Prostate gland (tissue), 2 donors: ENCODE results near the gene PSMD3. TPM values are rescaled to one million over a fixed set of nuclear protein-coding genes. Genes with fewer than 3 reads are reported as not detected.

ENCODE experiments used
- DNase-seq: peaks from one replicate; pipeline ENCODE4 v3.0.0-alpha.2; 2019; ENCODE audit warnings: low spot score
- H3K27ac ChIP-seq, 2 donors: fragments of 200-600 bp; sonication (generic); 2 replicates each; pipeline ENCODE4 v1.5.1; 2017 to 2019
- H3K27me3 ChIP-seq: fragments of 200-600 bp; sonication (generic); replicated peaks from 2 replicates; pipeline ENCODE4 v1.5.1; 2019; ENCODE audit not compliant: insufficient read depth
- H3K36me3 ChIP-seq, 2 donors: fragments of 200-600 bp; sonication (generic); 1 replicate in 1 of 2; 2 replicates in 1 of 2; pipeline versions ENCODE4 v1.5.1 to v1.8.1; 2017 to 2019
- H3K4me1 ChIP-seq: fragments of 200-600 bp; sonication (generic); replicated peaks from 2 replicates; pipeline ENCODE4 v1.5.1; 2019
- H3K4me3 ChIP-seq, 2 donors: fragments of 200-600 bp; sonication (generic); 2 replicates each; pipeline ENCODE4 v1.5.1; 2017 to 2019
- H3K9me3 ChIP-seq: fragments of 200-600 bp; sonication (generic); 2 replicates; pipeline ENCODE4 v1.5.1; 2017
- CTCF ChIP-seq, 4 experiments: fragments of 200-600 bp in 2 of 4; fragments of 450-650 bp in 2 of 4; sonication (generic) in 2 of 4; IDR thresholded peaks; 1 replicate in 3 of 4; 2 replicates in 1 of 4; pipeline ENCODE4 v1.5.1; 2016 to 2019; ENCODE audit warnings: antibody characterized with exemption in 4 of 4, mild to moderate bottlenecking in 2 of 4, moderate library complexity in 2 of 4
- POLR2A ChIP-seq: fragments of 450-650 bp; IDR thresholded peaks from one replicate; pipeline ENCODE4 v1.6.1; 2016; ENCODE audit warnings: antibody characterized with exemption, mild to moderate bottlenecking
- POLR2AphosphoS5 ChIP-seq: sonication (generic); formaldehyde crosslinking; IDR thresholded peaks from one replicate; pipeline ENCODE4 v1.6.1; 2017; ENCODE audit warnings: antibody characterized with exemption
- WGBS: methylation state at CpG from one replicate; pipeline ENCODE4 v1.1.5; 2018; 5-methylcytosine and 5-hydroxymethylcytosine counted together
- intact Hi-C: fragments of 100-400 bp; cut with DNase I; formaldehyde crosslinking; loops from one replicate; pipeline ENCODE4 v1.14.2; 2022
- total RNA-seq, 2 donors: library from RNA; depleted of rRNA; stranded (reverse); fragments of >200 nt; gene quantifications; one replicate each; pipeline ENCODE4 v1.1.0, GENCODE V29; 2016

PSMD3 gene
- total RNA-seq, 2 donors from 2014 or later: 96.4 to 116 TPM

GRCh38 chr17:39979016-39979670, 1.5 kb upstream of the PSMD3 start:
- 67% methylated on average over 5 of the region's 5 CpGs for WGBS

GRCh38 chr17:39979893-39980350, 685 bp upstream of the PSMD3 start:
- under 1% methylated on average over 10 of the region's 10 CpGs for WGBS
- Histone ChIP-seq H3K27me3 (no peaks in the 10 kb centered on the region), H3K27ac (peak overlapping the region; percentile 53 to 86), H3K4me3 (peak overlapping the region; percentile 22 to 85), H3K9me3 (no peaks in the 10 kb centered on the region), H3K36me3 (peaks cover 0 to 4% of the 10 kb centered on the region in 2 donors), H3K4me1 (no peaks in the 10 kb centered on the region)
- TF ChIP-seq POLR2AphosphoS5 (no peak), CTCF (IDR thresholded peaks at IDR 0.05) (no peak), POLR2A (no peak)
- intact Hi-C loops: loop anchor here (1.0 to 2.0 kb wide), 2 partner anchors 21 to 53 kb away; partner anchors contain the start of genes LRRC3C and ORMDL3
- DNase-seq: no peak

More at GRCh38 chr17:39979016-39979670, 1.5 kb upstream of the PSMD3 start:
- no peak overlapping the region for H3K27ac ChIP-seq
- TF ChIP-seq POLR2AphosphoS5: no peak
- TF ChIP-seq CTCF (IDR thresholded peaks at IDR 0.05): no peak
- no peaks in the 10 kb centered on the region for H3K9me3 ChIP-seq
- no peaks in the 10 kb centered on the region for H3K36me3 ChIP-seq
- intact Hi-C loops: no loop called here
- H3K27me3 ChIP-seq: no peaks in the 10 kb centered on the region
- no peaks in the 10 kb centered on the region for H3K4me1 ChIP-seq
- DNase-seq: no peak
- no peak overlapping the region for H3K4me3 ChIP-seq

- no peak for DNase-seq
- TF ChIP-seq CTCF (IDR thresholded peaks at IDR 0.05) (no peak), POLR2A (no peak), POLR2AphosphoS5 (no peak)
- H3K36me3 ChIP-seq: peaks cover 0 to 8% of the 10 kb centered on the region in 2 donors
- intact Hi-C loops: loop anchor here (2.0 kb wide), 1 partner anchor 54 kb away; the partner anchor contains the start of genes LRRC3C and ORMDL3
- H3K4me1 ChIP-seq: no peaks in the 10 kb centered on the region
- H3K27me3 ChIP-seq: no peaks in the 10 kb centered on the region
- 0% methylated on average over 15 of the region's 15 CpGs for WGBS
- H3K4me3 ChIP-seq: peak overlapping the region; percentile 85 to 88
- no peaks in the 10 kb centered on the region for H3K9me3 ChIP-seq
- H3K27ac ChIP-seq: peak overlapping the region; percentile 82 to 86
Observed at GRCh38 chr17:39981207-39981741, 667 bp downstream of the PSMD3 start.

GRCh38 chr17:39981766-39982375, 1.3 kb downstream of the PSMD3 start:
- Histone ChIP-seq H3K27ac (peak overlapping the region in 1 of 2 donors; percentile 86), H3K27me3 (no peaks in the 10 kb centered on the region), H3K4me1 (no peaks in the 10 kb centered on the region), H3K9me3 (no peaks in the 10 kb centered on the region), H3K36me3 (peaks cover 5 to 11% of the 10 kb centered on the region in 2 donors), H3K4me3 (peak overlapping the region; percentile 85 to 88)
- no peak for TF ChIP-seq POLR2A
- no peak for TF ChIP-seq POLR2AphosphoS5
- no peak for TF ChIP-seq CTCF (IDR thresholded peaks at IDR 0.05)
- DNase-seq: no peak
- intact Hi-C loops: loop anchor here (2.0 kb wide), 1 partner anchor 55 kb away; the partner anchor contains the start of genes LRRC3C and ORMDL3
- 19% methylated on average over 7 of the region's 7 CpGs for WGBS
